Measurements from ENCODE around the gene IL1F10.
"Not testable (repeated sequence)": the region's sequence is repeated elsewhere in the genome, so short reads cannot be mapped to it uniquely, and the experiment has no call there.

IL1F10 gene

GRCh38 chr2:113084249-113085000, 16.7 kb downstream of the IL1F10 start:
- DNase-seq, result peak; percentile 55 to 75

DNA sequence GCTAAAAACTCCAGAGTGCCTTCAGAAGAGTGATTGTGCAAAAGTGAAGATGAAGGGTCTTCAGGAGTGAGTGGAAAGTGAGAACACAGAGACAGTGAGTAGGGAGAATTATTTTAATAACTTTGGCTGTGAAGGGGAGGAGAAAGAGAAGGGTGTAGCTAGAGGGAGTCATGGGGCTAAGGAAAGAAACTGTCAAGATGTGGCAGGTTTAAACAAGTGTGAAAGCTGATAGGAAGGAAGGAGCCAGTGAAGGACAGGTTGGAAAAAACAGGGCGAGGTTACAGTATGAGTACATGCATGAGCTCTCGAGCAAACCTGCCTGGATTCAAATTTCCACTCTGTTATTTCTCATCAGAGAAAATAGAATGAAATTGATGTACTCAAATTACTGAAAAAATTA, 17.8 kb downstream of the IL1F10 start:
- DNase-seq, result no peak

- no peak for DNase-seq
Observed at GRCh38 chr2:113088213-113088992, 20.6 kb downstream of the IL1F10 start.

DNA sequence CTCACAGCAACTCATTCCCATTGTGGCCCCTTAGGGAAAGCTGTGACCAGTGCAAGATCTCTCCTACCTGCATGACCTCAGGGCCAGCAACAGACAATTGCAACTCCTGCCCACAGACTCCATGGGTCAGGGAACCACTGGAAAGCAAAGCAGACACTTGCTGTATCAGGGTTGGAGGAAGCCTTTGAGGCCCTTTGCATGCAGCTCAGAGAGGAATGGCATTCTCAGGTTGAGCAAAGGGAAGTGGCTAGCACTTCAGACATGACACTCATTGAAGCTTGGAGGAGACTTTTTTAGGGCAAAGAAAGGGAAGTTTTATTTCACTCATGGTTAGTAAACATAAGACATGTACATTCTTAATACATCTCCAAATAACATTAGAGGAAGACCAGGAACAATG, 22.1 kb downstream of the IL1F10 start:
- DNase-seq, result peak; percentile 48 to 58

- DNase-seq, result no peak
Observed at GRCh38 chr2:113091231-113091896, 23.6 kb downstream of the IL1F10 start.

GRCh38 chr2:113092864-113093612, 25.3 kb downstream of the IL1F10 start:
- DNase-seq, result no peak

GRCh38 chr2:113093613-113093977, 25.8 kb downstream of the IL1F10 start:
- no peak for DNase-seq

DNA sequence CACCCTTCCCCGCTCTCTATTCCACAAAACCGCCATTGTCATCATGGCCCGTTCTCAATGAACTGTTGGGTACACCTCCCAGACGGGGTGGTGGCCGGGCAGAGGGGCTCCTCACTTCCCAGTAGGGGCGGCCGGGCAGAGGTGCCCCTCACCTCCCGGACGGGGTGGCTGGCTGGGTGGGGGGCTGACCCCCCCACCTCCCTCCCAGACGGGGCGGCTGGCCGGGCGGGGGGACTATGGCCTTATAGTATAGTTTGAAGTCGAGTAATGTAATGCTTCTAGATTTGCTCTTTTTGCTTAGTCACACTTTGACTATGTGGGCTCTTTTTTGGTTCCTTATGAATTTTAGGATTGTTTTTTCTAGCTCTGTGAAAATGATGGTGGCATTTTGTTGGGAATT, 28.5 kb downstream of the IL1F10 start:
- not testable (repeated sequence) for DNase-seq

DNA sequence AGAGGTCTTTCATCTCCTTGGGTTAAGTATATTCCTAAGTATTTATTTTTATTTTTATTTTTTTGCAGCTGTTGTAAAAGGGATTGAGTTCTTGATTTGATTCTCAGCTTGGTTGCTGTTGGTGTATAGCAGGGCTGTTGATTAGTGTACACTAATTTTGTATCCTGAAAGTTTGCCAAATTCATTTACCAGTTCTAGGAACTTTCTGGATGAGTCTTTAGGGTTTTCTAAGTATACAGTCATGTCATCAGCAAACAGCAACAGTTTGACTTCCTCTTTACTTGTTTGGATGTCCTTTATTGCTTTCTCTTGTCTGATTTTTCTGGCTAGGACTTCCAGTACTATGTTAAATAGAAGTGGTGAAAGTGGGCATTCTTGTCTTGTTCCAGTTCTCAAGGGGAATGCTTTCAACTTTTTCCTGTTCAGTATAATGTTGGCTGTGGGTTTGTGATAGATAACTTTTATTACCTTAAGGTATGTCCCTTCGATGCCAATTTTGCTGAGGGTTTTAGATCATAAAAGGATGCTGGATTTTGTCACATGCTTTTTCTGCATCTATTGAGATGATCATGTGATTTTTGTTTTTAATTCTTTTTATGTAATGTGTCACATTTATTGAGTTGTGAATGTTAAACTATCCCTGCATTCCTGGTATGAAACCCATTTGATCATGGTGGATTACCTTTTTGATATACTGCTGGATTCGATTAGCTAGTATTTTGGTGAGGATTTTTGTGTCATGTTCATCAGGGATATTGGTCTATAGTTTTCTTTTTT, 29.3 kb downstream of the IL1F10 start:
- not testable (repeated sequence) for DNase-seq

- no peak for DNase-seq
Observed at GRCh38 chr2:113098041-113098440, 30.3 kb downstream of the IL1F10 start.

GRCh38 chr2:113098532-113098931, 30.8 kb downstream of the IL1F10 start:
- no peak for DNase-seq

- DNase-seq, result no peak
Observed at GRCh38 chr2:113102133-113102532, 34.4 kb downstream of the IL1F10 start.

- DNase-seq, result no peak
Observed at GRCh38 chr2:113103277-113103676, 35.5 kb downstream of the IL1F10 start.

DNA sequence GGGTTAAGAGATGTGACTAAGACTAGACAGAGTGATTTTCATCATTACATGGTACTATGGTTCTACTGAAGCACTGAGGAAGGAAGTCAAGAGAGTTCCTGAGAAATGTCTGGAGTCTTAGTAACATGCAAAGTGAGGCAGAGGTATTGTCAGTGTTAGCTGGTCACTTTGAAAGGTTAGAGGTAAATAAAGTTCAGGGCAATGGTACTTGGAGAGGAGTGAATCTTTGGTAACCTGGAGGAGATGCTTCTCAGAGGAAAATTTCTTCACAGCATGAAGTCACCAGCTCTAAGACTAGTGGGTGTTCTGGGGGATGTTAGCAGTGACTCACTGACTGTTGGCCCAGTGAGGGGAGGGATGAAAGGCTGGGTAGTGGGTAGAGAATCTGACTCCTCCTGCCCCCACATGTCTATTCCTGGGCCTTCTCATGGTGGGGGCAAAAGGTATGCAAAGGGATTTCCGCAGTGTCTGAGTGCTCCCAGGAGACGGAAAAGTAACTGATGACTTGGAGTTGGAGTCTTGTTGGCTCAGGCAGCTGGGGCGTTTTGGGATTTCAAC, 36.4 kb downstream of the IL1F10 start:
- no peak for DNase-seq

DNA sequence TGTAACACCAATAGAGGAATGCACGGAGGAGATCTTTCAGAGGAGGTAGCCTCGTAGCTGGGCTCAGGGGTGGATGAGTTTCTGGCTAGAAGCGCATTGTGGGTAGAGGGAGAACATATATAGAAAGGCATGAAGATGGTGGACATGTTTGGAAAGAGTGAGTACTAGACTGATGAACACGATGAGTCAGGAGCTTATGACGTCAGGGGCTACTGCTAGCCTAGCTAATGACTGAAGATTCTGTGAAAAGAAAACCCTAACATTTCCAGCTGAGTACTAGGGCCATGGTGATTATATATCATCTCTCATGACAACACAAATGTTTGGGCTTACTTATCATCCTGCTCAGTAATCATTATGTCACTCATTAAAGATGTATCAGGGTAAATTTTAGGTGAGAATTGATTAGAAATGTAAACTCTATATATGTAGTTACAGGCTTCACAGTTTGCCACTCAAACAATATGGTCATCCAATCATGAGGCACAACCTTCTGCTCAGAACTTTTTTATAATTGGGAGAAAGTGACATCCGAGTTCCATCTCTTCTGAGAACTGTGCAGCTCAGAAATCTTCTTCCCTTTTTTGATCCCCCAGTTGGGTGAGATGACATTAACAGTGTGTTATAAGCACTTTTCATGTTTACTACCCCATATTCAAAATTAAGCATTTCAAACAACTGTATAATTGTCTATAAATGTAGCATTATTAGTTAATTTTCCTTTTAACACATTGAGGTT, 37.4 kb downstream of the IL1F10 start:
- DNase-seq, result peak in 1 of 2 experiments; percentile 7

DNA sequence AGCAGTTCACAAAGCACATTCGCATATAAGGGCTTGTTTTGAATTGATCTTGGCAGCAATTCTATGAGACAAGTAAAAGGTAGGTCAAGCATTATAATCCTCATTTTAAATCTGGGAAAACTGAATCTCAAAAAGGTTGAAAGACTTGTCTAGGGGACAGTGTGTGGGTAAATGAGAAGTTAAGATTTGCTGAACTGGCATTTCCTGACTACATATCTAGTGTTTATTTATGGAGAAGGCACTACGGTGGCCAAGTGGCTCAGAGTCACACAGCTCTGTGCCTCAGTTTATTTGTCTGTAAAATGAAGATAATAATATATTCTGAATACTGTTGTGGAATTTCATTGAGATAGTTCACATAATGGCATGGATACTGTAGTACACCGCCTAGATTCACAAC, 43.4 kb downstream of the IL1F10 start:
- no peak for DNase-seq

DNA sequence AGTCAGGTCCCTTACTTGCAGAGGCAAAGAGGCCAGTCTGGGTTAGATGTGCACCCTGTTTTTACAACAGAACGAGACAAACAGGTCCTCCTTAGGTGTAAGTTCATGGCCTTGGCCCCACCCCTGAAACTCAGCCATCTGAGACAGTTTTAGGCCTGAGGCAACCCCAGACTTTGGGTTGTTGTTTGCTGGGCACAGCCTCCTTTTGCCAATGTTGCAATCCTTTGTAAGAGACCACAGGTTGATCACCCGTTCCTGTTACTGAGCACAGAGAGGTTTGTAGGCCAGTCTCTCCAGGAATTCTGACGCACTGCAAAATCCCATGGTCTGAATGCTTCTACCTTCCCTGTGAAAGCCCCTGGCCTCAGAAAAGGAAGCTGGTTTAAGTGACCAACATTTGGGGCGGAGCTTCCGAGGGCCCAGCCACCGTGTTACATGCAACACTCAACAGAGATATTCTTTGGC, 44.1 kb downstream of the IL1F10 start:
- DNase-seq, result no peak

GRCh38 chr2:113112441-113112840, 44.7 kb downstream of the IL1F10 start:
- DNase-seq, result no peak

GRCh38 chr2:113112871-113113270, 45.1 kb downstream of the IL1F10 start:
- DNase-seq, result no peak

GRCh38 chr2:113113807-113114206, 46.0 kb downstream of the IL1F10 start:
- no peak for DNase-seq

All from Kasumi-1 (cell line).